ENCODE data around the gene EN2.

GRCh38 chr7:155437836-155438235, 20.1 kb upstream of the EN2 start:
- TF ChIP-seq EZH2 (IDR thresholded peaks at IDR 0.05; ENCODE audit: insufficient read depth, poor library complexity, severe bottlenecking) (no peak), EZH2phosphoT487 (IDR thresholded peaks at IDR 0.05; ENCODE audit: insufficient read depth, low read depth) (no peak)

Measured in GM23248 (cell line).